ENCODE results near the gene CYGB. TPM values are rescaled to one million over a fixed set of nuclear protein-coding genes. Genes with fewer than 3 reads are reported as not detected.
A peak's percentile ranks its signal among the peaks of the same experiment; 100 is the strongest.

CYGB gene
- total RNA-seq, 2 experiments from 2014 or later = 0.44 to 0.57 TPM

DNA sequence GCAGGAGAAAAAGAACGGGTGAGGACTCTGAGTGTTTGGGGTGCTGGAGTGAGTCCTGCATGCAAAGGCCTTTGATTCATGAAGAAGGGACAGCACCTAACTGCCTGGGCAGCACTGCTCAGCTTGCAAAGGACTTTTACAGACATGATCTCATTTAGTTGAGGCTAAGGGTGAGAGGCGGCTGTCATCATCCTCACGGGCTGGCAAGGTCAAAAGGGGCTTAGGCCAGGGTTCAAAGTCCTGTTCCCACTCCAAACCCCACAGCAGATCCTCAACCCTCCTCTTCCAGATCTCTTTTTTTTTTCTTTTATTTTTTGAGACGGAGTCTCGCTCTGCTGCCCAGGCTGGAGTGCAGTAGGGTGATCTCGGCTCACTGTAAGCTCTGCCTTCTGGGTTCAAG lies 41.0 kb downstream of the CYGB start:
- Histone ChIP-seq H4K20me1 (ENCODE audit: insufficient read depth, low read length) (no peaks in the 10 kb centered on the region), H3K36me3 (ENCODE audit: insufficient read depth, low read length) (peaks cover 21% of the 10 kb centered on the region; the same call in 1 of the 2 replicates), H3K9me3 (ENCODE audit: low read length) (no peaks in the 10 kb centered on the region), H3K9me2 (ENCODE audit: insufficient read depth, low read length) (no peaks in the 10 kb centered on the region), H3K4me3 (ENCODE audit: low read depth, low read length, poor library complexity, severe bottlenecking) (no peak overlapping the region), H3K79me2 (ENCODE audit: insufficient read depth, low read depth, low read length) (peaks cover 49% of the 10 kb centered on the region), H3K4me1 (ENCODE audit: insufficient read depth, low read length, poor library complexity, severe bottlenecking) (peaks cover 86% of the 10 kb centered on the region), H3K4me2 (ENCODE audit: low read length) (peak overlapping the region; percentile 98), H3K27ac (ENCODE audit: low read depth, low read length, poor library complexity, severe bottlenecking) (peak overlapping the region; percentile 83), H2AFZ (ENCODE audit: low read length) (no peak overlapping the region)
- BruUV-seq (replicated peaks) = no TSS peak
- no peak for DNase-seq (ENCODE audit: low spot score)
- TF ChIP-seq, protein P1, sequence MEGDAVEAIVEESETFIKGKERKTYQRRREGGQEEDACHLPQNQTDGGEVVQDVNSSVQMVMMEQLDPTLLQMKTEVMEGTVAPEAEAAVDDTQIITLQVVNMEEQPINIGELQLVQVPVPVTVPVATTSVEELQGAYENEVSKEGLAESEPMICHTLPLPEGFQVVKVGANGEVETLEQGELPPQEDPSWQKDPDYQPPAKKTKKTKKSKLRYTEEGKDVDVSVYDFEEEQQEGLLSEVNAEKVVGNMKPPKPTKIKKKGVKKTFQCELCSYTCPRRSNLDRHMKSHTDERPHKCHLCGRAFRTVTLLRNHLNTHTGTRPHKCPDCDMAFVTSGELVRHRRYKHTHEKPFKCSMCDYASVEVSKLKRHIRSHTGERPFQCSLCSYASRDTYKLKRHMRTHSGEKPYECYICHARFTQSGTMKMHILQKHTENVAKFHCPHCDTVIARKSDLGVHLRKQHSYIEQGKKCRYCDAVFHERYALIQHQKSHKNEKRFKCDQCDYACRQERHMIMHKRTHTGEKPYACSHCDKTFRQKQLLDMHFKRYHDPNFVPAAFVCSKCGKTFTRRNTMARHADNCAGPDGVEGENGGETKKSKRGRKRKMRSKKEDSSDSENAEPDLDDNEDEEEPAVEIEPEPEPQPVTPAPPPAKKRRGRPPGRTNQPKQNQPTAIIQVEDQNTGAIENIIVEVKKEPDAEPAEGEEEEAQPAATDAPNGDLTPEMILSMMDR (conservative IDR thresholded peaks at IDR 0.05; ENCODE audit: low read length) = no peak
- no peak for TF ChIP-seq EZH2phosphoT487 (IDR thresholded peaks at IDR 0.05; ENCODE audit: borderline replicate concordance, low read depth, low read length)
- POLR2A ChIA-PET = interaction anchor here (1.2 to 8.2 kb wide), 3 partner anchors 12 to 233 kb away, joined by 3 to 57 read pairs (median 4); no protein-coding TSS in a partner anchor
- CTCF ChIA-PET (ENCODE audit: unreplicated experiment) = no interaction called here
- intact Hi-C loops (cut with micrococcal nuclease; ENCODE audit: unreplicated experiment) = loop anchor here (10.0 kb wide), 2 partner anchors 232 to 948 kb away; partner anchors contain the start of gene UBALD2

DNA sequence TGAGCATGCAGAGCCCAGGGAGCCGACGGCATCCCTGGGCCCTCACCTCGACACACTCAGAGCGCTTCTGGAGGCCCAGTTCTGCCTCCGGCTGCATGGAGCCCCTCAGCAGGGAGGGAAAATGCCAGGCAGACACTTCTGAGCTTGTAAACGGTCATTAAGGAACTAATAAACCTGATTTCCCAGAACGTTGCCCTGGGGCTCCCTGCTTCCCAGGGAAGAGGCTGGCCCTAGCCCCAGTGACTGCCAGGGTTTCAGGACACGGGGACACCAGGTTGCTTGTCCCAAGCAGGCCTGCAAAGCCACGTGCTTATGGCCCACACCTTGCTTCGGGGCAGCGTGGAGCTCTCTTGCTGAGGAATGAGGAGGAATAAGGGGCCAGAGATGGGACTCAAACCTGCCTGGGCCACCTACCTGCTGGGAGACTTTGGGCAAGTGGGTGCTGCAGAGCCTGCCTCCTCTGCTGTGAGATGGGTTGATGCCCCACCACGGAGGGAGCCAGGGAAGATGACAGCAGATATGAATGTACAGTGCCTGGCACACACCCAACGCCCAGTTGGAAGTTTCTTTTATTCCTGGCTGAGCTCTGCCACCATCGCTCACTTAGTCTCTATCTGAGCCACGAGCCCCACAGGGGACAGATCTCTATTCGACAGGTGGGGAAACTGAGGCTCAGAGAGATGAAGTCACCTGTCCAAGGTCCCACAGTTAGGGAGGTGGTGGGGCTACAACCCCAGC lies 41.7 kb downstream of the CYGB start:
- Histone ChIP-seq H3K4me3 (ENCODE audit: low read depth, low read length, poor library complexity, severe bottlenecking) (no peak overlapping the region), H3K36me3 (ENCODE audit: insufficient read depth, low read length) (peaks cover 21% of the 10 kb centered on the region; the same call in 1 of the 2 replicates), H2AFZ (ENCODE audit: low read length) (no peak overlapping the region), H3K79me2 (ENCODE audit: insufficient read depth, low read depth, low read length) (peaks cover 47% of the 10 kb centered on the region), H3K27ac (ENCODE audit: low read depth, low read length, poor library complexity, severe bottlenecking) (peak overlapping the region; percentile 83), H3K9me2 (ENCODE audit: insufficient read depth, low read length) (no peaks in the 10 kb centered on the region), H3K4me2 (ENCODE audit: low read length) (peak overlapping the region; percentile 98), H3K4me1 (ENCODE audit: insufficient read depth, low read length, poor library complexity, severe bottlenecking) (peaks cover 91% of the 10 kb centered on the region), H3K9me3 (ENCODE audit: low read length) (no peaks in the 10 kb centered on the region), H4K20me1 (ENCODE audit: insufficient read depth, low read length) (no peaks in the 10 kb centered on the region)
- DNase-seq (ENCODE audit: low spot score) = no peak
- POLR2A ChIA-PET = interaction anchor here (1.2 to 1.6 kb wide), 2 partner anchors 13 to 232 kb away, joined by 3 to 4 read pairs; no protein-coding TSS in a partner anchor
- intact Hi-C loops (cut with micrococcal nuclease; ENCODE audit: unreplicated experiment) = loop anchor here (10.0 kb wide), 2 partner anchors 231 to 949 kb away; partner anchors contain the start of gene UBALD2
- TF ChIP-seq EZH2phosphoT487 (IDR thresholded peaks at IDR 0.05; ENCODE audit: borderline replicate concordance, low read depth, low read length) = no peak
- TF ChIP-seq, protein P1 (conservative IDR thresholded peaks at IDR 0.05; ENCODE audit: low read length) = no peak
- BruUV-seq (replicated peaks) = TSS peak; percentile 7
- CTCF ChIA-PET (ENCODE audit: unreplicated experiment) = interaction anchor here (0.8 kb wide), 1 partner anchor 21 kb away, joined by 3 read pairs; no protein-coding TSS in a partner anchor
